ENCODE data around the gene PFKL.
A peak's percentile ranks its signal among the peaks of the same experiment; 100 is the strongest.
"Not testable (repeated sequence)": the region's sequence is repeated elsewhere in the genome, so short reads cannot be mapped to it uniquely, and the experiment has no call there.

PFKL gene

GRCh38 chr21:44294391-44295162 is 5.3 kb upstream of the PFKL start:
- DNase-seq (ENCODE audit: low read depth in 2 of 2) = no peak

GRCh38 chr21:44295163-44295573 is 4.7 kb upstream of the PFKL start:
- no peak for DNase-seq (ENCODE audit: low read depth in 2 of 2)

- no peak for DNase-seq (ENCODE audit: low read depth in 2 of 2)
These were observed 4.2 kb upstream of the PFKL start for GRCh38 chr21:44295646-44296045.

DNA sequence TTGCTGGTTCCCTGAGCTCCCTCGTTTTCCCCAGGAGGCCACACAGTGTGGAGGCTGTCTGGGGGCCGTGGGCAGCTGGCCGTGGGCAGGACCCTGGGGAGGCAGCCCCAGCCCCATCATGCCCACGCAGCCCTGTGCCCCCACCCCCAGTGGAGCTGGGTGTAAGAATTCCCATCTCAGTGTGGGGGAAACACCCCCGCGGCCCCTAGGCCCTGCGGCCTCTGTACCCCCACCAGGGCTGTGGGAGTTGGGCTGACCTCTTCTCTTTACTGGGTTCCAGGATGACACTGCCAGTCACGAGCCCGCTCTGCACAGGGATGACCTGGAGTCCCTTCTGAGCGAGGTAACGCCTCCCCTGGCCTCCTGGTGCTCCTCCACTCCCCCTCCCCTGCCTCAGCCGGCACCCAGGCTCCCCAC is 3.7 kb upstream of the PFKL start:
- no peak for DNase-seq (ENCODE audit: low read depth in 2 of 2)

- no peak for DNase-seq (ENCODE audit: low read depth in 2 of 2)
These were observed 2.9 kb upstream of the PFKL start for GRCh38 chr21:44296916-44297315.

DNA sequence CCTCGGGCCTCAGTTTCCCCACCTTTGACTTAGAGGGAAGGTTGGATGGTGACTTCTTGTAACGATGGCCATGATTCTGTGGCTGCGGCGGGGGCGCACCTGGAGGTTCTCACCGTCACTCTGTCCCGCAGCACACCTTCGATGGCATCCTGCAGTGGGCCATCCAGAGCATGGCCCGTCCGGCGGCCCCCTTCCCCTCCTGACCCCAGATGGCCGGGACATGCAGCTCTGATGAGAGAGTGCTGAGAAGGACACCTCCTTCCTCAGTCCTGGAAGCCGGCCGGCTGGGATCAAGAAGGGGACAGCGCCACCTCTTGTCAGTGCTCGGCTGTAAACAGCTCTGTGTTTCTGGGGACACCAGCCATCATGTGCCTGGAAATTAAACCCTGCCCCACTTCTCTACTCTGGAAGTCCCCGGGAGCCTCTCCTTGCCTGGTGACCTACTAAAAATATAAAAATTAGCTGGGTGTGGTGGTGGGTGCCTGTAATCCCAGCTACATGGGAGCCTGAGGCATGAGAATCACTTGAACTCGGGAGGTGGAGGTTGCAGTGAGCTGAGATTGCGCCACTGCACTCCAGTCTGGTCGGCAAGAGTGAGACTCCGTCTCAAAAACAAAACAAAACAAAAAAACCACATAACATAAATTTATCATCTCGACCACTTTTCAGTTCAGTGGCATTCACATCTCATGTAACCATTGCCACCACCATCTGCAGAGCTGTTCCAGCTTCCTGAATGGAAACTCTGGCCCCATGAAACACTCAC is 2.1 kb upstream of the PFKL start:
- DNase-seq (ENCODE audit: low read depth in 2 of 2) = peak; percentile 37 to 44

GRCh38 chr21:44298301-44298700 is 1.6 kb upstream of the PFKL start:
- DNase-seq (ENCODE audit: low read depth in 2 of 2) = no peak

GRCh38 chr21:44299085-44299457 is 782 bp upstream of the PFKL start:
- no peak for DNase-seq (ENCODE audit: low read depth in 2 of 2)

DNA sequence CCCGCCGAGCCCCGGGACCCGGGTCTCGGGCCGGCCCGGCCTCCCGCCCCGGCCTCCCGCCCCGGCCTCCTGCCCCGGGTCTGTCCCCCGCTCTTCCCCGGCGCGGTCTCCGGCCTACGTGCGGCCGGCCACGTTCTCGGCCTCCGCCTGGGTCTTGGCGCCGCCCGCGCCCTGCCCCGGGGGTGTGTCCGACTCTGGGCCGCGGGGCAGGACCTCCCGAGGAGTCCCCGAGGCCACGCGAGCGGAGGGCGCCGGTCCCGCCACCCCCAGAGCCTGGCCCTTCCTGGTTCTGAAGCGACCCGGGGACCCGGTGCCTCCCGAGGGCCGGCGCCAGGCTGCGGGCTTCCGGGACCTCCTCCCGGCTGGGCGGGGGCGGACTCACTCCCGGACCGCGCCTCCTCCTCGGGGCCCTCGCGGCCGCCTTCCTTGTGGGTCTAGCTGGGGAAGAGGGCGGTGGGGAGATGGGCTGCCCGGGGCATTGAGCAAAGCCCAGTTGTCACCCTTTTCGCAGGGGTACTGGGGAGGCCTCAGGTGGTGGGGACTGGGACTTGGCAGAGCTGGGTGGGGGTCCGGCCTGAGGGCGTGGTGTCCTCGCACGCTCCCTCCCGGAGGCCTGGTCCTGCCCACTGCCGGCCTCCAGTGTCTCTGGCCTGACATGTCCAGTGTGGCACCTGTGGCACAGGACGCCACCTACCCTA is 558 bp downstream of the PFKL start:
- no peak for DNase-seq (ENCODE audit: low read depth in 2 of 2)

DNA sequence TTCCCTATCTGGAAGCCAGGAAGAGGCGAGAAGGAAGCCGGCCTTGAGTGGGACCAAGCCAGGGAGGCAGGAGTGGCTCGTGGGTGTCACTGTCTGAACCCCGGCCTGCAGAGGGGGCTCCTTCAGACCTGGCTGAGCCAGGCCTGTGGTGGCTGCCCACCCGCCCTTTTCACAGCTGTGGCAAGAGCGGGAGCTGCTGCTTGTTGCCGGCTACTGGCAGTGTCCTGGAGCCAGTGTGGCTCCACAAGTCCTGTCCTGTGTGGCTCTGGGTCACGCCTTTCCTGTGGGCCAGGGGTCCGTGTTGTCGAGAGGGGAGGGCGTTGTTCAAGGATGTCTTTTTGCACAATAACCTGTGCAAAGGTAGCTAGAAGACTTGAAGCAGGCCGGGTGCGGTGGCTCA is 1.3 kb downstream of the PFKL start:
- no peak for DNase-seq (ENCODE audit: low read depth in 2 of 2)

DNA sequence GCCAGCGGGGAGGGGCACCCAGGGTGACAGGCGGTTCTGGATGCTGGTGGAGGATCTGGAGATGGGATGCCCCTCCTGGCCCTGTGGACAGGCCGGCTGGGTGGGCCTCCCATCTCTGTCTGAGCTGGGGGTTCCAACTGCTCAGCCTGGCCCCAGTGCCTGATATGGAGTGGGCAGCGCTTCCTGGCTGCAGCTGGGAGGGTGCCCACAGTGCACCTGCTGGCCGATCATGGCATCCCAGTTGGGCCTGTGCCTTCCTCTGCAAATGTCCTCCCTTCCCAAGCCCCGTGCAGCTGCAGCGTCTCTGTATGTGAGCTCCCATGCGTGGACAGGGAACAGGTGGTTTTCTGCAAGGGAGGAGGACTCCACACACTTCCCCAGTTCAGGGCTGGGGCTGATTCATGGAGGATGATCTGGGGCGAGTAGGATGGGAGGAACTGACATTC is 2.1 kb downstream of the PFKL start:
- no peak for DNase-seq (ENCODE audit: low read depth in 2 of 2)

GRCh38 chr21:44302573-44303401 is 2.9 kb downstream of the PFKL start:
- DNase-seq (ENCODE audit: low read depth in 2 of 2) = not testable (repeated sequence)

GRCh38 chr21:44303490-44303981 is 3.7 kb downstream of the PFKL start:
- no peak for DNase-seq (ENCODE audit: low read depth in 2 of 2)

DNA sequence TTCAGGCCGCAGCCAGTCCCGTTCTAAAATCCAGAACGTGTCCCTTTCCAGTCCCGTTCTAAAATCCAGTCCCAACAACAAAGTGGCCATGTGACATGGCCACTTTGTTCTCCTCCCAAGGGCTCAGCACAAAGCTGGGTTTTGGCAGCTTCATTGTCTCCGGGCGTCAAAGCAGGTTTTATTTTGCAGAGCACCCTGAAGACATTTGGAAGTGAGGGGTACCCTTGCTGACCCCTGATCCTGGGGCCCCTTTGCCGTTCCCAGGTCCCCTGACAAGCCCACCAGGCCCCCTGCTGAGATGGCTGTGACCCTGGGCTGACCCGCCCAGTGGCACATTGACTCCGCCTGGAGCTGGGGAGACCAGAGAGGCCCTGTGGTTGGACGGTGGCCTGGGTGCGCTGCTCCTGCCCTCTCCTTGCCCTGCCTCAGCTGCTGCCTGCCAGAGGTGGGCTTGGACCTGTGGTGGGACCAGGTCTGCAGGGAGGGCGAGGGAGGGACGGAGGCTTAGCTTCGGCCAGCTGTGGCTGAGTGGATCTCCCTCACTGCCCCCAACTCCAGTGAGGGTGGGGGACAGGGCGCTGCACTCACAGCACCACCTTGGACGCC is 4.3 kb downstream of the PFKL start:
- no peak for DNase-seq (ENCODE audit: low read depth in 2 of 2)

GRCh38 chr21:44304877-44305293 is 5.0 kb downstream of the PFKL start:
- DNase-seq (ENCODE audit: low read depth in 2 of 2) = no peak

- DNase-seq (ENCODE audit: low read depth in 2 of 2) = no peak
These were observed 5.8 kb downstream of the PFKL start for GRCh38 chr21:44305691-44306090.

DNA sequence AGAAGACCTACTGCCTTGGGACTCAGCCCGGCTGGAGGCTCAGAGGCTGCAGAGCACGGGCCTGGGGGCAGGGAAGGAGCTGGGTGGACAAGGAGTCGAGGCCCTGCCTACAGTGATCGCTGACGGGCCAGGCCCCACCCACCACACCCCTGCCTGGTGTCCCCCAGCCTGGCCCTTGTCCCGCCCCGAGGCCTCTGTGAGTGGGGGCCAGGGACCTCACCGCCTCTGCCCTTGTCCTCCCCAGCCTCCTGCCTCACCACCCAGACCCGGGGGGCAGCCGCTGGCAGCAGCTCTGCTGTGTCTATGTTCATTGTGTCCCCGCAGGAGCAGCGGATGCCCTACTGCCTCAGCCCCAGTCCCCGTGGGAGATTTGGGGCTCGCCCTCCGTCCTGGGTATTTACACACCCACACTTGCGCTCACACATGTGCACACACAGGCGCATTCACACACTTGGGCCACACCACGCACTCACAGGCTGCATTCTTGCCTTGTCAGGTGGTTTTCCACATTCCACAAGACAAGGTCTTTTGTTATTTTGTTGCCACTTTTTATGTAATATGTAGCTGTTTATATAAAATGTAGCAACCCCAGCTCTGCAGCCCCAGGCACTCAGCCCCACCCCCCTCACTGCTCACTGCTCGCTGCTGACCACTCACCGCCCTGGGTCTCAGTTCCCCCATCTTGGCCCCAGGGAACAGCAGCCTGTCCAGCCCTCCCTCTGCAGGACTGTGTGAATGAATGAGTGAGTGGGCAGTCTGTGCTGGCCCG is 7.3 kb downstream of the PFKL start:
- DNase-seq (ENCODE audit: low read depth in 2 of 2) = no peak

DNA sequence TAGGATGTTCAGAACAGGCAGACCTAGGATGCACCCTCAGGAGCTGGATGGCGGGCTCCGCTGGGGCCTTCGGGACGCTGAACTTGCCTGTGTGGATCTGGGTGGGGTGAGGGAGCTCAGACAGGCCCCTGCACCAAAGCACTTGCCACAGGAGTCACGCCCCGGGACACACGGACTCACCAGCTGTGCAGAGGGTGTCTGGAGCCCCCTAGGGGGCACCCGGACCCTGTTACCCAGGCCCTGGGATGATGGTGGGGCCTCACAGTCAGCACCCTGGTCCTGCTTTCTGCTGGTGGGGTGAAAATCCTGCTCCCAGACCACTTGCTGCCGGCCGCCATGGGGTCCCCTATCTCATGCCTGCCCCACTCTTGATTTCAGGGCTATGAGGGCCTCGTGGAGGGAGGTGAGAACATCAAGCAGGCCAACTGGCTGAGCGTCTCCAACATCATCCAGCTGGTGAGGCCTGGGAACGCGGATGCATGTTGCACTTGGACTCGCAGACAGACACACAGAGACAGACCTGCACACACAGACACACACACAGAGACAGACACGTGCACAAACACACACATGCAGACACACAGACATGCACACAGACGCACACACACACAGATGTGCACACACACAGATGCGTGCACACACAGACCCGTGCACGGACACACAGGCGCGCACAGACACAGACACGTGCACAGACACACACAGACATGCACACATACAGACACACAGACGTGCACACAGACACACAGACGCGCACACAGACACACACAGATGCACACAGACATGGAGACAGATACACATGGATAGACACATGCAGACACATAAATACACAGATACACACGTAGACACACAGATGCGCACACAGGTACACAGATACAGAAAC is 11.0 kb downstream of the PFKL start:
- no peak for DNase-seq (ENCODE audit: low read depth in 2 of 2)

DNA sequence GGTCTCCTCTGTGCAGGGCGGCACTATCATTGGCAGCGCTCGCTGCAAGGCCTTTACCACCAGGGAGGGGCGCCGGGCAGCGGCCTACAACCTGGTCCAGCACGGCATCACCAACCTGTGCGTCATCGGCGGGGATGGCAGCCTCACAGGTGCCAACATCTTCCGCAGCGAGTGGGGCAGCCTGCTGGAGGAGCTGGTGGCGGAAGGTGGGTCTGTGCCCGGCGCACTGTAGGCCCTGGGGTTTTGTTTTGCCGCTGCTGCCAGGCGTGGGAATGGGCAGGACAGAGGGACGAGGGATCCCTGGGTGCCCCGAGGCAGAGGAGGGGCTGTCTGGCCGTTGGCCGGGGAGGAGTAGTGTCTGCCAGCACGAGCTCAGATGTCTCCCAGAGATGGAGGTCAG is 12.2 kb downstream of the PFKL start:
- DNase-seq (ENCODE audit: low read depth in 2 of 2) = no peak

Data from fibroblast of skin of left quadriceps (primary cell).